Activated CD4-positive, alpha-beta T cell treated with anti-CD3 and anti-CD28 coated beads, Interleukin-2, amount 10 ng/mL, durations not matched to agents 7 days and 5 days (primary cell): Measurements from ENCODE around the gene KRT8. TPM values are rescaled to one million over a fixed set of nuclear protein-coding genes. Genes with fewer than 3 reads are reported as not detected.

Experiments
- CTCF ChIA-PET: fragments of 350-600 bp; sonication (Branson Sonifier 250); formaldehyde crosslinking; loops from one replicate; lab custom pipeline; 2021; ENCODE audit warnings: antibody characterized with exemption; lab: Charles Lee
- POLR2A ChIA-PET: fragments of 350-600 bp; sonication (Branson Sonifier 250); formaldehyde crosslinking; loops from one replicate; lab custom pipeline; 2021; ENCODE audit warnings: antibody characterized with exemption; lab: Charles Lee
- DNase-seq: peaks from one replicate; pipeline ENCODE4 v3.0.0-alpha.2; 2020
- H3K27ac Mint-ChIP-seq: one replicate; pipeline ENCODE4 v1.8.0; 2021; ENCODE audit warnings: mild to moderate bottlenecking, moderate library complexity, mixed read lengths
- H3K27me3 Mint-ChIP-seq: one replicate; pipeline ENCODE4 v1.8.0; 2021; ENCODE audit warnings: mixed read lengths
- H3K36me3 Mint-ChIP-seq: one replicate; pipeline ENCODE4 v1.8.0; 2021; ENCODE audit warnings: low read depth, mixed read lengths
- H3K4me1 Mint-ChIP-seq: one replicate; pipeline ENCODE4 v1.8.0; 2021; ENCODE audit warnings: mixed read lengths
- H3K4me3 Mint-ChIP-seq: one replicate; pipeline ENCODE4 v1.8.0; 2021; ENCODE audit warnings: mild to moderate bottlenecking, moderate library complexity, mixed read lengths
- H3K9me3 Mint-ChIP-seq: one replicate; pipeline ENCODE4 v1.8.0; 2021; ENCODE audit warnings: mixed read lengths
- total RNA-seq, 2 experiments: library from RNA; stranded (reverse); gene quantifications; one replicate each; pipeline ENCODE4 v1.2.3, GENCODE V29; 2021

Gene KRT8
- total RNA-seq, 2 experiments from 2014 or later, result 0.15 to 0.57 TPM

DNA sequence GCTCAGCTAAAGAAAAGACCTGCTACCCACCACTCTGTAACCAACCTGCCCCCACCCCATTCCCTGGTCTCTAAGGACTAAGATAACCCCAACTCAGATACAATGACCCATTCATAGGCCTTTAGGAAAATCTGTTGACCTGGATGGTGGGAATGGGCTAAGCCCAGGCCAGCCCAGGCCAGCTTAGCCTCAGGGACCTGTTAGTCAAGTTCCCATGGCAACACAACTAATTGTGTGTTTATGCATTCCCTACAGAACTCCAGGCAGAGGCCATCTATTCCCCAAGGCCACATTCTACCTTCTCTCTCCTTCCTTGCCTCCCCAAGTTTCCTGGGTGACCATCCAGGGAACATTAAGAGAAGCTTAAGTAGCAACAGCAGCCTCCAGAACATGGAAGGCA, 16.1 kb upstream of the KRT8 start:
- H3K4me3 Mint-ChIP-seq, result no peak overlapping the region
- CTCF ChIA-PET, result interaction anchor here (0.7 to 2.1 kb wide), 3 partner anchors 25 to 42 kb away, joined by 3 to 7 read pairs (median 3); no protein-coding TSS in a partner anchor

GRCh38 chr12:52918784-52919183, 13.9 kb upstream of the KRT8 start:
- Mint-ChIP-seq H3K4me1 (no peaks in the 10 kb centered on the region), H3K27ac (no peak overlapping the region), H3K27me3 (peaks cover 2% of the 10 kb centered on the region), H3K9me3 (no peaks in the 10 kb centered on the region), H3K36me3 (no peaks in the 10 kb centered on the region), H3K4me3 (no peak overlapping the region)
- POLR2A ChIA-PET, result no interaction called here
- no peak for DNase-seq
- CTCF ChIA-PET, result interaction anchor here (1.0 kb wide), 1 partner anchor 333 kb away, joined by 3 read pairs; no protein-coding TSS in a partner anchor

More for the DNA sequence above, 16.1 kb upstream of the KRT8 start:
- Mint-ChIP-seq H3K27me3 (peaks cover 2% of the 10 kb centered on the region), H3K4me1 (peaks cover 3% of the 10 kb centered on the region), H3K27ac (no peak overlapping the region), H3K9me3 (no peaks in the 10 kb centered on the region), H3K36me3 (no peaks in the 10 kb centered on the region)
- DNase-seq, result no peak
- POLR2A ChIA-PET, result no interaction called here

DNA sequence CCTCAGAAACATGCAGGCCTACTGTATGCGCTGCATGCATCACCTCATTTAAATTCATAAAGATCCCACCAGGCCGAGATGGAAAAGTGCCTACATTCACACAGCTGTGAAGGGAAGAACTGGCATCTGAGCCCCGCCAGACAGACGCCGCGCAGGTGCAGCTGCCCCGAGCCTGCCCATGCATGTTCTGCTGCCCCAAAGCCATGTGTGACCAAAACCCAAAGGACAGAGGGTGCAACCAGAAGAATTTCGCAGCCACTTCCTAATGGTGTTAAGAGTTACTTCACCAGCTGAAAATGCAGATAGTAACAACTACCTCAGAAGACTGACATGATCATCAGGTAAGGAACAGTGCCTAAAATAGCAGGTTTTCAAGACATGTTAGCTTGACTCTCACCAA, 13.5 kb upstream of the KRT8 start:
- Mint-ChIP-seq H3K27me3 (peaks cover 2% of the 10 kb centered on the region), H3K27ac (no peak overlapping the region), H3K4me1 (no peaks in the 10 kb centered on the region), H3K36me3 (no peaks in the 10 kb centered on the region), H3K4me3 (no peak overlapping the region), H3K9me3 (no peaks in the 10 kb centered on the region)
- no peak for DNase-seq
- ChIA-PET POLR2A (no interaction called here), CTCF (interaction anchor here (1.0 to 1.1 kb wide), 2 partner anchors 68 to 333 kb away, joined by 3 to 5 read pairs; no protein-coding TSS in a partner anchor)

- CTCF ChIA-PET, result interaction anchor here (1.0 to 1.1 kb wide), 2 partner anchors 69 to 332 kb away, joined by 3 to 5 read pairs; no protein-coding TSS in a partner anchor
- no peak overlapping the region for H3K4me3 Mint-ChIP-seq
Measured at GRCh38 chr12:52917800-52918199, 12.9 kb upstream of the KRT8 start.

GRCh38 chr12:52916216-52916615, 11.3 kb upstream of the KRT8 start:
- Mint-ChIP-seq H3K27ac (no peak overlapping the region), H3K4me3 (no peak overlapping the region), H3K27me3 (no peaks in the 10 kb centered on the region), H3K9me3 (no peaks in the 10 kb centered on the region), H3K4me1 (no peaks in the 10 kb centered on the region), H3K36me3 (no peaks in the 10 kb centered on the region)
- POLR2A ChIA-PET, result no interaction called here
- no peak for DNase-seq
- CTCF ChIA-PET, result no interaction called here

More at GRCh38 chr12:52917800-52918199, 12.9 kb upstream of the KRT8 start:
- H3K9me3 Mint-ChIP-seq, result no peaks in the 10 kb centered on the region
- H3K36me3 Mint-ChIP-seq, result no peaks in the 10 kb centered on the region
- no peak for DNase-seq
- no peak overlapping the region for H3K27ac Mint-ChIP-seq
- H3K27me3 Mint-ChIP-seq, result peaks cover 2% of the 10 kb centered on the region
- POLR2A ChIA-PET, result no interaction called here
- no peaks in the 10 kb centered on the region for H3K4me1 Mint-ChIP-seq

DNA sequence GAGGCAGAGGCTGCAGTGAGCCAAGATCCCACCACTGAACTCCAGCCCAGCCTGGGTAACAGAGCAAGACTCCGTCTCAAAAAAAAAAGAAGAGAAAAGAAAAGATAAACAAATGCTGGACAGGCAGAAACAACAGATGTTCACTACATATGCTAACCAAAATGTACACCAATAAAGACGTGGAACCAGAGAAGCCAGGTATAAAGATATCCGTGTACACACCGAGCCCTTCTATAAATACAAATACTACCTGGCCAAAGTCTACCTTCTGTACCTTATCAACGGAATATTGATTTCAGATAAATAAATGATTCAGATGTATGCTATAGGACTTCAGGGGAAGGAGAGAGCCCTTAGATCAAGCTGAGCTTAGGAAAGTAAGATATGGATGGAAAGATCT, 10.8 kb upstream of the KRT8 start:
- CTCF ChIA-PET, result no interaction called here
- H3K9me3 Mint-ChIP-seq, result no peaks in the 10 kb centered on the region

DNA sequence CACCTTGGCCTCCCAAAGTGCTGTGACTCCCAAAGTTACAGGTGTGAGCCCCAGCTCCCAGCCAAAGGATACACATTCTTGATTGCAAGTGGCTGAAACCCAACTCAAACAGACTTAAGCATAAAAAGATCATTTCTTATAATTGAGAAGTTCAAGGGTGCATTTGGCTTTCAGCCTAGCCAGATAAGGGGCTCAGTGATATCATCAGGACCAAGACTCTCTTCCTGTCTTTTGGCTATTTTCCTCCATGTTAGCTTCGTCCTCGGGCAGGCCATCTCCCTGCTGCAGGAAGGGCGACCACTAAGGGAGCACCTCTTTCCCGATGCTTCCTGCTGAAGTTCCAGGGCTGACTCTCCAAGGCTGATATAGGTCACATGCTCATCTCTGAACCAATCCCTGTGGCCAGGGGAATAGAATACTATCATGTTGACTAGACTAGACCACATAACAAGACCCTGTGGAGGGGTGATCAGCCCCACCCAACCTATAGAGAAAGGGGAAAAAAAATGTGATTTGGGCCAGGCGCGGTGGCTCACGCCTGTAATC, 9.8 kb upstream of the KRT8 start:
- H3K9me3 Mint-ChIP-seq, result no peaks in the 10 kb centered on the region
- H3K36me3 Mint-ChIP-seq, result no peaks in the 10 kb centered on the region
- ChIA-PET POLR2A (no interaction called here), CTCF (no interaction called here)
- no peak overlapping the region for H3K4me3 Mint-ChIP-seq
- no peak overlapping the region for H3K27ac Mint-ChIP-seq
- DNase-seq, result no peak
- no peaks in the 10 kb centered on the region for H3K4me1 Mint-ChIP-seq
- H3K27me3 Mint-ChIP-seq, result no peaks in the 10 kb centered on the region

More for the DNA sequence above, 10.8 kb upstream of the KRT8 start:
- Mint-ChIP-seq H3K4me3 (no peak overlapping the region), H3K4me1 (no peaks in the 10 kb centered on the region), H3K36me3 (no peaks in the 10 kb centered on the region), H3K27ac (no peak overlapping the region), H3K27me3 (no peaks in the 10 kb centered on the region)
- POLR2A ChIA-PET, result no interaction called here
- no peak for DNase-seq

DNA sequence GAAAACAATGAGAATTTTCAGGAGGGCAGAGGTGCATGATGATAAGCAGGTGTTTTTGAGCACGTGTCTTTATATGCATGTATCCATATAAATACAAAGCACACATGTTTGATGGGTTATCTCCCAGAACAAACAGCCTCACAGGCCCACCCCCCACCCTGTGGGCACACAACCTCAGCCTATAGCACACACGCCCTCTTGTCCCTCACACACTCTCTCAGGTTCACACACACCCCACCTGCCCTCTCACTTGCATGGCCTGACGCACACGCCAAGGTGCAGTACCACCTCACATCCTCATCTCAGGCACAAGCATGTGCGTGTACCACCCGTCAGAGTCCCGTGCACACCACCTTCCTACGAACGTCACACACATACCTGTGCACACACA, 8.6 kb upstream of the KRT8 start:
- DNase-seq, result no peak
- ChIA-PET POLR2A (no interaction called here), CTCF (no interaction called here)
- no peaks in the 10 kb centered on the region for H3K36me3 Mint-ChIP-seq
- no peaks in the 10 kb centered on the region for H3K4me1 Mint-ChIP-seq
- H3K27ac Mint-ChIP-seq, result no peak overlapping the region
- no peaks in the 10 kb centered on the region for H3K9me3 Mint-ChIP-seq
- H3K4me3 Mint-ChIP-seq, result no peak overlapping the region
- H3K27me3 Mint-ChIP-seq, result peaks cover 1% of the 10 kb centered on the region

DNA sequence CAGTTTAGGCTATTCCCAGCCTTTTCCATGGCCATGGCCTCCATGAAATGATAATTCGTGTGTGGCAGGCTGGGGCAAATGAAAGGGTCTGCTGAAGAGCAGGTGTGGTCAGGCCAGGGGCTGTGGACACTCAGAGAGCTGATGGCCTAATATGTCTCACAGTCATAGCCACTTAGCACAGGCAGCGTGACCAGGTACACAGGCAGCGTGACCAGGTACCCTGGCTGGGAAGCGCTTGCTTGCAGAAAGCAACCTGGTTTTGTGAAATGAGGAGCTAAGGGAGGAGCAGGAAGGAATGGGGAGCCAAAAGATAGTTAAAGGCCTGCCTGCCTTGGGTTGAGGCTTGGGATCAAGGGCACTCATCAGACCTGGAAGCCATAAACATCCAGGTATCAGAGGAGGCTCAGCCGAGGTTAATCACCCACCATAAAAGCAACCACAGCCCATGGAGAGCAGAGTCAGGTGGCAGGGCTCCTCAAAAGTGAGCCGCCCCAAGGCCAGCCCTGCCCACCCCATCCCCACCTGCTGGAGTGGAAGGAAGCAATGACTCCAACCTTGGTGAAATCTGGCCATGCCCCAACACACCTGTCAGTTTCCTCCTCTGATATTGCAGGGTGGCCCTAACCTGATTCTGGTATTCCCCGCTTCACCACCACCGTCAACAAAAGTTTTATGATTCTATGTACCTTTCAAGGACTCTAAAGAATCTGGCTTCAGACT, 8.0 kb upstream of the KRT8 start:
- H3K4me1 Mint-ChIP-seq, result no peaks in the 10 kb centered on the region
- no peak overlapping the region for H3K4me3 Mint-ChIP-seq
- ChIA-PET POLR2A (no interaction called here), CTCF (no interaction called here)
- H3K27ac Mint-ChIP-seq, result no peak overlapping the region
- H3K9me3 Mint-ChIP-seq, result no peaks in the 10 kb centered on the region
- no peaks in the 10 kb centered on the region for H3K36me3 Mint-ChIP-seq
- DNase-seq, result no peak
- H3K27me3 Mint-ChIP-seq, result peaks cover 2% of the 10 kb centered on the region

DNA sequence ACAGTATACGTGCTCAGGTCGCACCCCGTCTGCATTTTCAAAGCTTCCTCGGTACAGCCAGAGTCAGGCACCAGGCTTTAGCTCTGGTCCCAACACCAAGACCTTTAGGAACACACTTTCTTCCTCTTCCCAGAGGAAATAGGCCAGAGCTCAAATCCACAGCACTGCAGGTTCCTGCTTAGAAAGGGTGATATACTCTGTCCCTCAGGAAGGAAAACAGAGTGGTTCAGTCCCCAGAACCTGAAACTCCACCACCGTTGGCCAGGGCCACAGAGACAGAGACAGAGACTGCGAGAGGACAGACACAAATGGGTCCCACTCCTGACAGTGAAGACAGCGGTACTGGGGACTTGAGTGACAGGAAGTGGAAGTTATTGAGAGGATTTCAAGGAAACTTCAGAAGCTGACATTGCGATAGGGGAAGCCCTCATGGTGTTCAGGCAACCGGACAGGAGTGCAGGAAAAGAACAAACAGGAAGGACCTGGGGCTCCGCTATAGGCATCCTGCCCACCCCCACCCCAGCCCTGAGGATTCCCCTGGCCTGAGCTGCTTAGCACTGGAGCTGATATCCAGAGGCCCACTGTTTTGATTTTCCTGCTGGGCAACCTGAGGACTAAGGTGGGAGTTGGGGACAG, 5.5 kb upstream of the KRT8 start:
- Mint-ChIP-seq H3K27me3 (peaks cover 2% of the 10 kb centered on the region), H3K9me3 (no peaks in the 10 kb centered on the region), H3K4me1 (no peaks in the 10 kb centered on the region), H3K4me3 (no peak overlapping the region), H3K27ac (no peak overlapping the region), H3K36me3 (no peaks in the 10 kb centered on the region)
- CTCF ChIA-PET, result interaction anchor here (0.6 to 1.1 kb wide), 2 partner anchors 11 to 61 kb away, joined by 3 read pairs; no protein-coding TSS in a partner anchor
- POLR2A ChIA-PET, result no interaction called here
- DNase-seq, result no peak

DNA sequence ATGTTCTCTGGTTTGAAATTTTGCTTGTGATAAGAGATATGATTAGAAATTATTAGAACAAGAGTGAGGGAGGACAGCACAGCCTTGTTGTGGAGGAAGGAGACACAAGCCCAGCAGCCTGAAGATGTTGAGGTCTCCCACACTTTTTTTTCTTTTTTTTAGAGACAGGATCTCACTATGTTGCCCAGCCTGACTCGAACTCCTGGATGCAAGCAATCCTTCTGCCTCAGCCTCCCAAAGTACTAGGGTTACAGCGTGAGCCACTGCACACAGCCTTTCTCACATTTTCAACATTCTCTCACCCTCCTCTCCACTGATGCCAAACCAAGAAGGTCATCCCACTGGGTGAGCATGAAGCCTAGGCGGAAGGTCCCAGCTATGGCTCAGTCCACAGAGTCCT, 4.9 kb upstream of the KRT8 start:
- ChIA-PET POLR2A (no interaction called here), CTCF (interaction anchor here (0.6 to 1.1 kb wide), 2 partner anchors 11 to 62 kb away, joined by 3 read pairs; no protein-coding TSS in a partner anchor)
- Mint-ChIP-seq H3K4me3 (no peak overlapping the region), H3K9me3 (no peaks in the 10 kb centered on the region), H3K27me3 (peaks cover 2% of the 10 kb centered on the region), H3K27ac (no peak overlapping the region), H3K4me1 (no peaks in the 10 kb centered on the region), H3K36me3 (no peaks in the 10 kb centered on the region)
- DNase-seq, result no peak

DNA sequence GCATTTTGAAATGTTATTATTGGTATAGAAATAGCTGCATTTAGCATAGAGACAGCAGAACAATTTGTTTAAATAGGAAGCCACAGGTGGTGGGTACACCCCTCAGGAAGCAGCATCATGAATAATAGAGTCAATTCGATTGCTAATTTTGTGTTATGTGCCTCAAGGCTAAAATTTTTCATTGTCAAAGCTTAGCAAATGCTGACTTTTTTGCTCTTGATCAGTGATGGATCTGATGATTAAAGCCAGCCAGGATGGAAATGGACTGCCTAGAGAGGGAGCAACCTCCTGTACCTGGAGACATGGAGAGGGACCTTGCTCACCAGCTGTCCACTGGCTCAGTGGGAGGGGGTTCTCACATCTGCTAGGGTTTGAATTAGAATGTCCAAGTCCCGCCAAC, 4.5 kb upstream of the KRT8 start:
- no peak for DNase-seq
- ChIA-PET POLR2A (no interaction called here), CTCF (no interaction called here)
- no peak overlapping the region for H3K27ac Mint-ChIP-seq
- H3K27me3 Mint-ChIP-seq, result peaks cover 2% of the 10 kb centered on the region
- no peaks in the 10 kb centered on the region for H3K4me1 Mint-ChIP-seq
- no peak overlapping the region for H3K4me3 Mint-ChIP-seq
- no peaks in the 10 kb centered on the region for H3K36me3 Mint-ChIP-seq
- no peaks in the 10 kb centered on the region for H3K9me3 Mint-ChIP-seq
